ENCODE measurements around the gene NLRC5. TPM values are rescaled to one million over a fixed set of nuclear protein-coding genes. Genes with fewer than 3 reads are reported as not detected.
"Not testable (repeated sequence)": the region's sequence is repeated elsewhere in the genome, so short reads cannot be mapped to it uniquely, and the experiment has no call there.

NLRC5 gene
- total RNA-seq, 1 experiment from 2014 or later, result 8.4 TPM

DNA sequence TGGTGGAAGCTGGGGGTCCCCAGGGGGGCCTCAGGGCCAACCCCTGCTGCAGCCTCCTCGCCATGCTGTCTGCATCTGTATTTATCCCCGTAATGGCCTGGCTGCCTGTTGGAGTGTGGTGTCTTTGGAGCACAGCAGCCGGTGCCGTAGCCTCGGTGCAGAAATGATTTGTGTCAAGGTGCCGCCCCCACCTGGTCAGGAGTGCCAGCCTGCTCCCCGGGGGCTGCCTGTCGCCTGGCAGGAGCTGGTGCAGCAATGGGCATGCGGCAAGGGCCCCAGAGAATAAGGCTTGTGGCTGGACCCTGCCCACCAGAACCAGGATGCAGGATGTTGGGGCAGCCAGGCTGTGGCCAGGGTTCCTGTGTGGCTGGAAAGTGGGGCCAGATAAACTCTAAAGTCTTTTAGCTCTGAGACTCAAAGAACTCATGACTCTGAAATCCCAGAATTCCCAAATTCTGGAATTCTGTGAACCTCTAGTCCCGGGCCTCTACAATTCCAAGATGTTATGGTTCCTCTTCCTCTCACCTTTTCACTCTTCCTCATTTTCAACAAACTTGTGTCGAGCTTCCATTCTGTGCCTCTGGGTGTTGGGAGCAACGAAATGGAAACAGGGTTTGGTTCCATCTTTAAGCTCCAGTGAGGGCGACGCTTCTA, 109.0 kb downstream of the NLRC5 start:
- DNase-seq (ENCODE audit: low spot score), result no peak

DNA sequence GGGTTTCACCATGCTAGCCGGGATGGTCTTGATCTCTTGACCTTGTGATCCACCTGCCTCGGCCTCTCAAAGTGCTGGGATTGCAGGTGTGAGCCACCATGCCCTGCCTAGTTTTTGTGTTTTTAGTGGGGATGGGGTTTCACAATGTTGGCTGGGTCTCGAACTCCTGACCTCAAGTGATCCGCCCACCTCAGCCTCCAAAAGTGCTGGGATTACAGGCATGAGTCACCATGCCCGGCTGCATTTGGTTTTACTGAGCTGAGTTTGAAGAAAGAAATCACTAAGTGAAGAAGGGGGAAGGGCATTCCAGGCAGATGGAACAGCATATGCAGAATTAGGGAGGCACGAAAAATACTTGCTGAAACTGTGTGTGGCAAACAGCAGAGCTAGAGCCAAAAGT, 110.6 kb downstream of the NLRC5 start:
- peak; percentile 47 for DNase-seq (ENCODE audit: low spot score)

DNA sequence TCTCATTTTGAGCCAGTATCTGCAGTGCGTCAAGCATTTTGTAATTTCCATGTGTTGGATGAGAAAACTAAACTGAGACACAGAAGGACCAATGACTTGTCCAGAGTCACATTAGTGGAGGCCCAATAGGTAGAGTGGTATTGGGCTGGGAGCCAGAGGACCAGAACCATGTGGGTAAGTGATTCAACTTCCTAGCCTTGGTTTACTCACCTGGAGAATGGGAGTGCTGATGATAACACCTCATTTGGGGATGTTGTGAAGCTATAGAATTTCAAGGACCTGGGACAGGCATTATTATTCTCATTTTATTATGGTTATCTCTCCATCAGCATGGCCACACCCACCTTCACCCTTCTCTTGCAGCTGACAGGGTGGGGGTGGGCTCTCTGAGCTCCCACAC, 111.1 kb downstream of the NLRC5 start:
- no peak for DNase-seq (ENCODE audit: low spot score)

DNA sequence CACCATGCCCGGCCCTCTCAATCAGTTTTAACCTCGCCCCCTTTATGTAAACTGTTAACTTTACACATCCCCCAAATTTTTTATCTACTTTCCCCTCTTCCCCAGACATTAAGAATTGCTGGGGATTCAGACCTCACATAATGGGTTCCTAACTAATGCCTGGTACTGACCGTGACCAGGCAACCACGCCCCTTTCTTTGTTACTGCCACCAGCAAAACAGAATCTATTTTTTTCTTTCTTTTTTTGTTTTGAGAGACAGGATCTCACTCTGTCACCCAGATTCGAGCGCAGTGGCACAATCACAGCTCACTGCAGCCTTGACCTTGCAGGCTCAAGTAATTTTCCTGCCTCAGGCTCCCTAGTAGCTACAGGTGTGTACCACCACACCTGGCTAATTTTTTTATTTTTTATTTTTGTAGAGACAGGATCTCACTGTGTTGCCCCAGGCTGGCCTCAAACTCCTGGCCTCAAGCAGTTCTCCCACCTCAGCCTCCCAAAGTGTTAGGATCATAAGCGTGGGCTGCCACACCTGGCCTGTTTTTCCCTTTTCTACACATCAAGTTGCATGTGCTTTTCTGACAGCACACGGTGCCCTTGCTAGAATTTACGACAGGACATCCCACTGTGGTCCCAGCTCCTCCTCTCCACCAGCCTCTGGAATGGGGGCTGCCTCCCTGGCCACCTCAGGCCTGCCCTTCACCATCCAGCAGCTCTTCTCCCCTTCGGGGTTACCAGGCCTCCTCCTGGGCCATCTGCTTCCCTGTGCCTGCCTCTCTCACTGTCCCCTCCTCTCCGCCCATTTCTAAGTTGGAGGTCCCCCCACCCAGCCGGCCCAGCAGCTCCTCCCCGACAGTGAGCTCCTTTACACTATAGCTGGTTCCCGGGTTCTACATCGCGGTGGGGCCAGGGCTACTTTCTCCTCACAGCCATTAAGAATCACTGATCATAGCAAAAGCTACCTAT, 113.8 kb downstream of the NLRC5 start:
- DNase-seq (ENCODE audit: low spot score), result no peak

DNA sequence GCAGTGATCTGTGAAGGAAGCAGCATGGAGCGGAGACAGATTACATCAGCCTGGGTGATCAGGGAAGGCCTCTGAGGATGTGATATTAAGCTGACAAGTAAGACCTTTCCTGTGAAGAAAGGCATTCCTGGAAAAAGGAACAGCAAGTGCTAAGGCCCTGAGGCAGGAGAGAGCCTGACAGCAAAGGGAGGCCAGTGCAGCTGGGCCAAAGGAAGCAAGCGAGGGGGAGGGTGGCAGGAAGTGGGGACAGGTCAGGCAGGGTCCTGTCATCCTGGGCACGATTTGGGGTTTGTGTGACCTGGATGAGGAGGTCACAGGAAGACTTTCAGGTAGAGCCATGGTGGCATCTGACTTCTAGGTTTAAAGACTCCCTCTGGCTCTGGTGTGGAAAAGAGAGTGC, 115.3 kb downstream of the NLRC5 start:
- no peak for DNase-seq (ENCODE audit: low spot score)

DNA sequence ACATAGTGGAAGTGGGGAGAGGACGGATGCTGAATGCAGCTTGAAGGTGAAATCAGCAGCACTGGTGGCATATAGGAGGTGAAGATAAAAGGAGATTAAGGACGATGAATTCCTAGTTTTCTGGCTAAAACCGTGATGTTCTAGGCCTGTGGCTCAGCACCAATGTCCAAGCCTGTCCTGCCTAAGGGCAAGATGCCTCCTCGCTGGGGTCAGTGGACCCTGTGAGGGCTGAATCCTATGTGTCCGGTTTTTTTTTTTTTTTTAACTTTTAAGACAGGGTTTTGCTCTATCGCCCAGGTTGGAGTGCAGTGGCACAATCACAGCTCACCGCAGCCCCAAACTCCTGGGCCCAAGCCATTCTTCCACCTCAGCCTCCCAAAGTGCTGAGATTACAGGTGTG, 115.8 kb downstream of the NLRC5 start:
- DNase-seq (ENCODE audit: low spot score), result no peak

DNA sequence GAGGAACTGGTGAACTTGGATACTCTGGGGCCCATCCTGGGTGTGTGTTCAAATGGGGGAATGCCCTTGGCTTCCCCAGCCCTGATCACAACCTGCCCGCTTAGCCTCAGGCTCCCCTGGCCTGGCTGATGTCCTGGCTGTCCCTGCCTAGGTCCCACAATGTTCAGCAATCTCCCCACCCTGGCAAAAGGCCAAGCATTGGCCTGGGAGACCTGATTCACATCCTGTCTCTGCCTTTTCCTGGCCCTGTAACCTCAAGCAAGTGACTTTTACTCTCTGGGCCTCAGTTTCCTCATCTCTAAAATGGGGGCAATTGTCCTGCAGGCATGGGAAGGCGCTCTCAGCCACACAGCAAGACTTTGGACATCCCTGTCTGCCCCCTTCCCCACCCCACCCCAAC, 117.4 kb downstream of the NLRC5 start:
- no peak for DNase-seq (ENCODE audit: low spot score)

DNA sequence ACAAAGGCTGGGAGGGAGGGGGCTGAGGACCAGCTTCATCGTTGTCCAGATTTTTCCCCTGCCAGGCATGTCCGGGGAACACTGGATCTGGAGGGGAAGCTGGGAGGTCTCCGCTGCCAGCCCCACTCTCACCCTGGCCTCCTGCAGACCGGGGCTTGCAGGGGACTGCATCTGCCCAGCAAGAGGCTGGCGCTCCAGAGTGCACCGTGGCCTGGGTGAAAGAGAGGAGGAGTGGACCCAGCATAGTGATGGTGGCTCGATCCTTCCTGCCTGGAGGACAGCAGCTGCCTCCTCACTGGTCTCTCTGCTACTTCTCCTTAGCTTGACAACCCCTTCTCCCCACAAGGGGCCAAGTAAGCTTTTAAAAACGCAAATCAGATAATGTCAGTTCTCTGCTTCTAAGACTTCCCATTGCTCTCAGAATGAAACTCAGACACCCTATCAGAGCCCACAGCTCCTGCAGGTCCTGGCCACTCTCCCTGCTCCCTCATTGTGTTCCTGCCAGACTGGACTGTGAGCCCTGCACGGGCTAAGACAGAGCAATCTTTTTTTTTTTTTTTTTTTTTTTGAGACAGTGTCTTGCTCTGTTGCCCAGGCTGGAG, 118.1 kb downstream of the NLRC5 start:
- no peak for DNase-seq (ENCODE audit: low spot score)

DNA sequence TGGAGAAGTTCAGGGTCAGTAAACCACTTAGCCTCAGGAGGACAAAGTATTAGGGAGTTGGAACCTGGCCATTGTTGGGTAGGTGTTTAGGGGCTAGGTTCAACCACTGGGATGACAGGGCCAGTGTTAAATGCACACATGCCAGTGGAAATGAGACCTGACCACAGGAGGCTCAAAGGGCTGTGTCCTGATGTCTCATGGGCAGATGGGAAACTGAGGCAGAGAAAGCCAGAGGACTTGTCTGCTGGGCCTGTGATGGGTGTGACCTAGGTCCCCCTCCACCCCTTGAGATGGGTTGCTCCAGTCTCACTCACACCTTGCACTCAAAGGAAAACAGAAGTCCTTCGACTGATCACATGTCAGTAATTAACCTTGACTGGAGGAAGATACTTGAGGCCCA, 119.1 kb downstream of the NLRC5 start:
- DNase-seq (ENCODE audit: low spot score), result no peak

DNA sequence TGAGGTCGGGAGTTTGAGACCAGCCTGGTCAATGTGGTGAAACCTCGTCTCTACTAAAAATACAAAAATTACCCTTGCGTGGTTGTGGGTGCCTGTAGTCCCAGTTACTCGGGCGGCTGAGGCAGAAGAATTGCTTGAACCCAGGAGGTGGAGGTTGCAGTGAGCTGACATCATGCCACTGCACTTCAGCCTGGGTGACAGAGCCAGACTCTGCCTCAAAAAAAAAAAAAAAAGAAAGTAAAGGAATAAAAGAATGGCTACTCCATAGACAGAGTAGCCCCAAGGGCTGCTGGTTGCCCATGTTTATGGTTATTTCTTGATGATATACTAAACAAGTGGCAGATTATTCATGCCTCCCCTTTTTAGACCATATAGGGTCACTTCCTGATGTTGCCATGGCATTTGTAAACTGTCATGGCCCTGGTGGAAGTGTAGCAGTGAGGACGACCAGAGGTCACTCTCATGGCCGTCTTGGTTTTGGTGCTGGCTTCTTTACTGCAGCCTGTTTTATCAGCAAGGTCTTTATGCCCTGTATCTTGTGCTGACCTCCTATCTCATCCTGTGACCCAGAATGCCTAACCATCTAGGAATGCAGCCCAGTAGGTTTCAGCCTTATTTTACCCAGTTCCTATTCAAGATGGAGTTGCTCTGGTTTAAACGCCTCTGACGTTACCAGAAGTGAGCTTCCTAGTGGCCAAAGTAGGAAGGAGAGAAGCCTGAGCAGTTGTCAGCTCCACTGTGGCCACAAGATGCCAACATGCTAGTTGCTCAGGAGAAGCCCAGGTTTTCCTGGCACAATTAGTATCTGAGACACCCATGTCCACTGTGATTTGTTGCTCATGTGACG, 120.1 kb downstream of the NLRC5 start:
- not testable (repeated sequence) for DNase-seq (ENCODE audit: low spot score)

DNA sequence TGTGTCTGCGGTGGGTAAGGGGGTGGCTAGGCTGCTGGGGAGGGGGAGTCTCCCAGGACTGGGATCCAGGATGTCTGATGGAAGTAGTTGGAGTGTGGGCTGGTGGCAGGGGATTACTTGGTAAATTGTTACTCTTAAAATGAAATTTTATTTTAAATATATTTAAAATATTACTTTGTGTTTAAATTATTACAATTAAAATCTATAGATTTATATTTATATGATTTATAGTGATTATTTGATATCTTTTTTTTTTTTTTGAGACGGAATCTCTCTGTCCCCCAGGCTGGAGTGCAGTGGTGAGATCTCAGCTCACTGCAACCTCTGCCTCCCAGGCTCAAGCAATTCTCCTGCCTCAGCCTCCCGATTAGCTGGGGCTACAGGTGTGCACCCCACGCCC, 121.6 kb downstream of the NLRC5 start:
- no peak for DNase-seq (ENCODE audit: low spot score)

DNA sequence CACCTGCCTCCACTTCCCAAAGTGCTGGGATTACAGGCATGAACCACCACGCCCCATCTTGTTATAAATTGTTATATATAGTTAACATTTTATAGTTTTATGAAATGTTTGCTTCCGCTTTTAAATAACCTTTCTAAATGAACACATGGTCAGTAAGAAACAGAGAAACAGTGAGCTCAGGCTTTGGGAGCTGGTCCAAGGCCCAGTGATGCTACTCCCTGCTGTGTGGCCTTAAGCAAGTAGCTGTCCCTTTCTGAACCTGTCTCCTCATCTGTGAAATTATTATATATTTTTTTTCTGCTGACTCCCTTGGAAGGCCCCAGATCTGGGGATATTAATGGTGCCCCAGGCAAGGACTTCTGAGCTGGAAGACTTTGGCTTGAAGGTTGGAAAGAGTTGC, 122.1 kb downstream of the NLRC5 start:
- DNase-seq (ENCODE audit: low spot score), result no peak

DNA sequence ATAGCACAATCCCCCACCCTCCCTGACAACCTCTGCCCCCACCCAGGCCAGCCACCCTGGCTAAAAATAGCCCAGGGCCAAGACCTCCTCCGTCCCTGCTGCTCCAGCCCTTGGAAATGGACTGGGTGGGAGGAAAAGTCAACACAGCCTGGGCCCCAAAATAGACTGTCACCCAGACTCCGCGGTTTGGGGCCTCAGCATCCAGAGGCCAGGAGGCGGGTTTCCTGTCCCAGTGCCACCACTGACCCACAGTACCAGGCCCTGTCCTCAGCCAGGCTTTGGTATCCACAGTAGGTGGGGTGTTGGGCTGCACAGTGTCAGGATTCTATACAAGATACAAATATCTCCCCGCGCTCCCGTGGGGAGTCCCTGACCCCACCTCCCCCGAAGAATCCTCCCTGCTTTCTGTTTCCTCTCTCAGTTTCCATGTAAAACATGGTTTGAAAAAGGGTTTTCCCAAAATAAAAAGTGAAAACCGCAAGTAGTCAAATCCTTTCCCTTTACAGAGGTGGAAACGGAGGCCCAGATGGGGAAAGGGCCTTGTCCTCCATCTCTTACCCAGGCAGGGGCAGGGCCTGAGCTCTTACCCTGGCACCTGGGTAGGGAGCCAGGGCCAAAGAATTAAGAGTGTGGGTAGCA, 123.2 kb downstream of the NLRC5 start:
- DNase-seq (ENCODE audit: low spot score), result no peak

DNA sequence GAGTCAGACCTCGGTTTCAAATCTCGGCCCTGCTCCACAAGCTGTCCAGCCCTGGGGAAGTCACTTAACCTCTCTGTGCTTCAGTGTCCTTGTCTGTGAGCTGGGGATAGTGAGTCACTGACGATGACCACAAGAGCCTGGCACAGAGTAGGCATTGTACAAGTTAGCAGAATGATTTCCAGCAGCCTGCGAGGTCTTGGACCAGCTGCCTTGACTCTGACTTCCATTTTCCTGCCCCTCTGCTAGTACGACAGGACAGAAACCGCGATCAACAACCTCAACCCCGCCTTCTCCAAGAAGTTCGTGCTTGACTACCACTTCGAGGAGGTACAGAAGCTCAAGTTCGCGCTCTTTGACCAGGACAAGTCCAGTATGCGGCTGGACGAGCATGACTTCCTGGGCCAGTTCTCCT, 123.7 kb downstream of the NLRC5 start:
- no peak for DNase-seq (ENCODE audit: low spot score)

DNA sequence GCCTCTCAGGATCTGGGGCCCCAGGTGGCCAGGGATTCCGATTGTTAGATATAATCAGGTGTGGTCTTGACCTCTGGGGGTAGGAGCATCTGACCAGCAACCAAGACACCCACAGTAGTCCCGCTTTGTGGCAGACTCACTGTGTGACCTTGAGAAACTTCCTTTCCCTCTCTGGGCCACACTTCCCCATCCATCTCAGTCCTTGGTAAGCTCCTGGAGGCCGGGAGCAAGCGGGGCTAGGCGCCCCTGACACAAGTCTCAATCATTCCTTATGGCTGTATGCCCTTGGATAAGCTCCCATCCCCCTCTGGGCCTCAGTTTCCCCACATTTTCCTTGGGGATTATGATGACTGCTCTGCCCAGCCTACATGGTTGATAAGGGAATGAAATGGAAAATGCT, 124.3 kb downstream of the NLRC5 start:
- no peak for DNase-seq (ENCODE audit: low spot score)

DNA sequence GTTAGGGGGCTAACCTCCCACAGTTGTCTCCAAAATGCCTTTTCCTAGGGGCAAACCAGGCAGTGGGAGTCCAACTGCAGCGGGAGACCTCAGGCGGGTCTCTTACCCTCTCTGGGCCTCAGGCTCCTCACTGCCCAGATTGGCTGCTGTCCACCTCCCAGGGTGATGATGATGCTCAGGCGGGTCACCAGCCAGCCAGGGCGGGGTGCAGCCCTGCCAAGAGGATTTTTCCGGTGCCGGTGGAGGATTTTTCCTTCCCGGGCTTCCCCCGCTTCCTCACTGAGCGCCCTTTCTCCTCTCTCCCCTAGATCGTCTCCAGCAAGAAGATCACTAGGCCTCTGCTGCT, 125.8 kb downstream of the NLRC5 start:
- no peak for DNase-seq (ENCODE audit: low spot score)

DNA sequence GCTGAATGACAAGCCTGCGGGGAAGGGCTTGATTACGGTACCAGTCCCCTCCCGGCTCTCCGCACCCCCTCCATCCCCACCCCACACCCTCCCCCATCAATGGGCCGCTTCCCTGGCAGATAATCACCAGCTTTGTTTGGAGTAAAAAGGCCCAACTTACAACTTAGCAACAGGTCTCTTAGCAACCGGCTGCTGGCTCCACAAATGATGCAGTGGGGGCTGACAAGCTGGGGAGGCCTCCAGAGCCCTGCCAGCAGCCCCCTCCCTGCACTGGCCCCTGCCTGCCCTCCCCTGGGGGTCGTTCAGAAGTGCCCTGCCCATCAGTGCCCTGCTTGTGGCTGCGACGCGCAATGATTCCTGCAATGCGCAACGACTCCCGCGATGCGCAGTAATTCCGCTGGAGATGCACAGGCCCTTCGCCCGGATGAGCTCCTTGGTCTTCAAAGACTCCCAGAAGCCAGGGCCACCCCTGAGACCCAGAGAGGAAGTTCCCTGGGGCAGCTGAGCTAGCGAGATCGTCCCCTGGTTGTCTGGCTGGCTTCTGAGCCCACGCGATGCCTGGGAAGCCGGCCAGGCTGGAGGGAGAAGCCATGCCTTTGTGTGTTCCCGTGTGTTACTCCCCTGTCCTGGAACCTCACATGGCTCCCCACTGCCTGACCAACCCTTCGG, 126.3 kb downstream of the NLRC5 start:
- DNase-seq (ENCODE audit: low spot score), result no peak

DNA sequence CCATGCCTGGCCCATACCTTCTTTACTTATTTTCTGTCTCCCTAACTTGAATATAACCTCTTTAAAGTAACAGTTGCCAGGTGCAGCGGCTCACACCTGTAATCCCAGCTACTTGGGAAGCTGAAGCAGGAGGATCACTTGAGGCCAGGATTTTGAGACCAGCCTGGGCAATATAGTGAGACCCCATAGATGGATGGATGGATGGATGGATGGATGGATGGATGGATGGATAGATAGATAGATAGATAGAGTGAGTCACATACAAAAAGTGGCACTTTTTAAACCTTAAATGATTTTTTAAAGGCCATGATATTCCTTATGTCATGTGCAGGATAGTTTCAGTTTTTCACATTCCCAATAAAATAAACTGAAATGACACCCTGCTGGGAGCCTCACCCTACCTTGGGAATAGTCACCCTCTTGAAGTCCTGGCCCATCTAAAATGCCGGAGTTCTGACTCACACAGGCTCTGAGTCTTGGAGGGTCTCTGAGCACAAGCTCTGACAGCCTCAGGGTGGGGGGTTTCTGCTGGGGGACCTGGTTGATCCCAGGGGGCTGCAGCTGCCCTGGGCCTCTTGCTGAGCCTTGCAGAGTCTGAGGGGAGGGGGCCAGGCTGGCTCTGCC, 129.2 kb downstream of the NLRC5 start:
- DNase-seq (ENCODE audit: low spot score), result no peak

DNA sequence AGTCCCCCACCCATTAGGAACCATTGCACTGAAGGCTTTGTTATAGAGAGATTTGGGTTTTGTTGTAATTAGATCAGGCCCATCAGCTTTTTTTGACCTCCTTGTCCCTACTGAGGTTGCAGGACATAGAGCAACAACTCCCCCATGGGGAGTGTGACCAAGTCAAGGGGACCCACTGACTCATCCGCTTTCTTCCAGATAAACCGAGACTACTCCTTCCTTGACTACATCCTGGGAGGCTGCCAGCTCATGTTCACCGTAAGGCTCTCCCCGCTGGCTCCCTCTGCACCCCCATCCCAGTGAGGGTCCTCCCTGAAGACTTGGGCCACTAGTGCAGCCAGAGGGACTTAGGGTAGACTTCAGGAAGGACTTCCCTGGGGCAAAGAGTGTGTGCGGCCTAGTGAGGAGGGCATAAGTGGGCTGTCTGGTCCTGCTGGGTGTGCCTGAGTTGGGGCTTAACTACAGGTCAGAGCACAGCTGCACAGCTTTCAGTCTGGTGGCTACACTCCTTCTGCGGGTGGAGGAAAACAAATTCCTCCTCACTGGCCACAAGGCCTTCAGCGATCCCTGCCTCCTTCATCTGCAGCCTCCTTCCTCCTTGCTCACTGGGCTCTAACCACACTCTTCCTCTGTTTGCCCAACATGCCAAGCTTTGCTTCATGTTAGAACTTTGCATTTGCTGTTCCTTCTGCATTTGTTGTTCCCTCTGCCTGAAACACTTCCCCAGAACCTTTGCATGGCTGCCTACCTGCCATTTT, 134.0 kb downstream of the NLRC5 start:
- DNase-seq (ENCODE audit: low spot score), result no peak
